ENCODE measurements around the gene PSMC1.

DNA sequence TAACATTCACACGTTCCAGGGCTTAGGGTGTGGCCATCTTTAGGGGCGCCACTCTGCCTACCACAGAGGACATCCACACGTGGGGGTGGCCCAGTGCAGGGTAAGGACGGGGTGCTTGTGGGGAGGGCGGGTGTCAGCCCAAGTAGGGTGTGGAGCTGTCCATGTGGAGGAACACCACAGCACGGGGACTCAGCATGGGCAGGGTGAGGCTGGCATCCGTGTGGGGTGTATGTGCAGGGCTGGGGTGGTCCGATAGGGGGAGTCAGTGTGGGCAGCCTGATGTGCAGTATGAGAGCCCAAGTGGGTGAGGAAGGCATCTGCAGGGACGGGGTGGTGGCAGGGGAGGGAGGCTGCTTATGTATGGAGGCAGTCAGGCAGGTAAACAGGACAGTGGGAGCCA, 17.7 kb downstream of the PSMC1 start:
- TF ChIP-seq, protein P1, sequence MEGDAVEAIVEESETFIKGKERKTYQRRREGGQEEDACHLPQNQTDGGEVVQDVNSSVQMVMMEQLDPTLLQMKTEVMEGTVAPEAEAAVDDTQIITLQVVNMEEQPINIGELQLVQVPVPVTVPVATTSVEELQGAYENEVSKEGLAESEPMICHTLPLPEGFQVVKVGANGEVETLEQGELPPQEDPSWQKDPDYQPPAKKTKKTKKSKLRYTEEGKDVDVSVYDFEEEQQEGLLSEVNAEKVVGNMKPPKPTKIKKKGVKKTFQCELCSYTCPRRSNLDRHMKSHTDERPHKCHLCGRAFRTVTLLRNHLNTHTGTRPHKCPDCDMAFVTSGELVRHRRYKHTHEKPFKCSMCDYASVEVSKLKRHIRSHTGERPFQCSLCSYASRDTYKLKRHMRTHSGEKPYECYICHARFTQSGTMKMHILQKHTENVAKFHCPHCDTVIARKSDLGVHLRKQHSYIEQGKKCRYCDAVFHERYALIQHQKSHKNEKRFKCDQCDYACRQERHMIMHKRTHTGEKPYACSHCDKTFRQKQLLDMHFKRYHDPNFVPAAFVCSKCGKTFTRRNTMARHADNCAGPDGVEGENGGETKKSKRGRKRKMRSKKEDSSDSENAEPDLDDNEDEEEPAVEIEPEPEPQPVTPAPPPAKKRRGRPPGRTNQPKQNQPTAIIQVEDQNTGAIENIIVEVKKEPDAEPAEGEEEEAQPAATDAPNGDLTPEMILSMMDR (IDR thresholded peaks at IDR 0.05), result no peak; the same call in 1 of the 2 replicates
- TF ChIP-seq, protein P2, sequence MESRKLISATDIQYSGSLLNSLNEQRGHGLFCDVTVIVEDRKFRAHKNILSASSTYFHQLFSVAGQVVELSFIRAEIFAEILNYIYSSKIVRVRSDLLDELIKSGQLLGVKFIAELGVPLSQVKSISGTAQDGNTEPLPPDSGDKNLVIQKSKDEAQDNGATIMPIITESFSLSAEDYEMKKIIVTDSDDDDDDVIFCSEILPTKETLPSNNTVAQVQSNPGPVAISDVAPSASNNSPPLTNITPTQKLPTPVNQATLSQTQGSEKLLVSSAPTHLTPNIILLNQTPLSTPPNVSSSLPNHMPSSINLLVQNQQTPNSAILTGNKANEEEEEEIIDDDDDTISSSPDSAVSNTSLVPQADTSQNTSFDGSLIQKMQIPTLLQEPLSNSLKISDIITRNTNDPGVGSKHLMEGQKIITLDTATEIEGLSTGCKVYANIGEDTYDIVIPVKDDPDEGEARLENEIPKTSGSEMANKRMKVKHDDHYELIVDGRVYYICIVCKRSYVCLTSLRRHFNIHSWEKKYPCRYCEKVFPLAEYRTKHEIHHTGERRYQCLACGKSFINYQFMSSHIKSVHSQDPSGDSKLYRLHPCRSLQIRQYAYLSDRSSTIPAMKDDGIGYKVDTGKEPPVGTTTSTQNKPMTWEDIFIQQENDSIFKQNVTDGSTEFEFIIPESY (IDR thresholded peaks at IDR 0.05; ENCODE audit: borderline replicate concordance, low read depth), result no peak
- TF ChIP-seq TCF12 (IDR thresholded peaks at IDR 0.05) (no peak), FOSL2 (IDR thresholded peaks at IDR 0.05; ENCODE audit: borderline replicate concordance, low read depth) (no peak), EZH2phosphoT487 (IDR thresholded peaks at IDR 0.05; ENCODE audit: borderline replicate concordance, low read depth) (no peak), EP300 (IDR thresholded peaks at IDR 0.05; ENCODE audit: borderline replicate concordance in 1 of 2, low read depth in 1 of 2, low read length in 1 of 2) (no peak), MXI1 (IDR thresholded peaks at IDR 0.05; ENCODE audit: low read depth, low read length) (no peak), CHD2 (IDR thresholded peaks at IDR 0.05; ENCODE audit: low read length, partially characterized antibody) (no peak)
